ENCODE results near the gene HIF1AN.

The HIF1AN gene

DNA sequence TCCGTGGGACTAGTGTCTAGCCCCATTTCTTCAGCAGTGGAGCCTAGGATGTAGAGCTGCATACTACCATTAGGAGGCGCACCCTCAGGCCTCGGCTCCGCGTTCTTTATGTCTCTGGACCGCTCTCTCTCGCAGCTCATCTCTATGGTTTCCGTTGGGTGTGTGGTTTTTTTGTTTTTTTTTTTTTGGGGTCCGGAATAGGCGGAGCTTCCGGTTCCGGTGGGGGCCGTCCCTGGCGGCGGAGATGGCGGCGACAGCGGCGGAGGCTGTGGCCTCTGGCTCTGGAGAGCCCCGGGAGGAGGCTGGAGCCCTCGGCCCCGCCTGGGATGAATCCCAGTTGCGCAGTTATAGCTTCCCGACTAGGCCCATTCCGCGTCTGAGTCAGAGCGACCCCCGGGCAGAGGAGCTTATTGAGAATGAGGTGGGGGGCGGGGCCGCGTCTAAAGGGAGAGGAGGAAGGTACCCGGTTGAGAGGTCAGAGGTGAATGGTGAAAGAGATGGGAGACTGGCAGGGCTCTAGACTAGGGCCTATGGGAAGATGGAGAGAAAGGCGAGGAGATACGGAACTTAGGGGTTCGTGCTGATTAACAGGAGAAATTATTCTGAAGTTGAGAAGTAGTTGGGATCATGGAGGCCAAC is at the start of gene HIF1AN:
Gene HIF1AN (plus strand): TSS at position 229 of the 639 bp plus-strand sequence. CDS start 16 bp downstream, at position 245.
- DNase-seq = peak; percentile 85

GRCh38 chr10:100487529-100487928 is 48.2 kb upstream of the HIF1AN start:
- no peak for DNase-seq

- DNase-seq = no peak
Measured at GRCh38 chr10:100489396-100489795, 46.3 kb upstream of the HIF1AN start.

DNA sequence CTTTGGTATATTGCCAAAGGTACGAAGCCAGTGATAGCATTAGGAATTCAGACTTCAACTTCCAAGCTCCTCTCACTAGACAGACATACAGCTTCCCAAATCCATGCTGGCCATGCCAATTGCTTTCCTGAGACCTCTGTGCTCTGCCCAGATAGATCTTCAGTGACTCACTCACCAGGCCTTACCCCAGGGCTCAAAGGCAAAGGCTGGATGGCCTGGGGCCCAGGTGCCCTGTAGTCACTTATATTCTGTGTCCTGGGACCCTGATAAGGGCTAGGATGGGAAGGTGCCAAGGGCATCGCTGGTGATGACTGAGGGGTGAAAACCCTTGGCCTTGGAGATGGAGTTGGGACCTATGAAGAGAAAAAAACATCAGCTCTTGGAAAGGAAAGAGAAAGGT is 45.2 kb upstream of the HIF1AN start:
- DNase-seq = no peak

DNA sequence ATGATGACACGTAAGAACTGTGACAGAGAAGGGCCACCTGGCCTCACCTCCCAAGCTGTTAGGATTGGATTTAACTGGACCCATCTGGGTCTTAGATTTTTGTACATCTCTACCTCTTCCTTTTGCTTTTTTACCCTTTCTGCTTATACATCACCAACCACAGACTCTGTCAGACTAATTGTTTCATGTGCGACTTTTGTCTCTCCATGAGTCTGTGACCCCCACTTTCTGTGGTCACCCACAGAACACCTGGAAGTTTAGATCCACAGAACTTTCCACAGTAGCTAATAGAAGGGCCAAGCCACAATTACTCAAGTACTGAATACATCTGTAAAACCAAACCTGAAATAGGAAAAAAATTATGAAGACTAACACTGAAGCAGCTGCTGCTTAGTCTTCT is 39.2 kb upstream of the HIF1AN start:
- DNase-seq = no peak

GRCh38 chr10:100498059-100498458 is 37.7 kb upstream of the HIF1AN start:
- DNase-seq = no peak

DNA sequence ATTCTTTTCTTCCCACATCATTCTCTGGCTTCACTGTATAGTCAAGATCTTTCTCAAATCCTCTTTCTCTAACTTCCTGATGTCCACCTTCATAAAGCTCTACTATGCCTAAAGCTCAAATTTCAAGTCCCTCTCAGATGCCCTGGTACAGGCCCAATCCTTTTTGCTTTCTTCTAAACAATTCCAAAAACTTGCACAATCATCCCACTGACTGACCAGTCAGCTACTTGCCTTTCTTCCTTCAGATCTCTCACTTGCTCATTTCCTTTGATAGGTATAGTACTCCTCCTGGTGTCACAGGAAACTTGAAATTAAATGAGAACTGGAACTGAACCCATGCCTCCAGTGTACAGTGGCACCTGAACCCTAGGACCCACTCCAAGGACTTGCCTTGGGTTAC is 34.3 kb upstream of the HIF1AN start:
- no peak for DNase-seq

- no peak for DNase-seq
Measured at GRCh38 chr10:100502926-100503494, 32.7 kb upstream of the HIF1AN start.

DNA sequence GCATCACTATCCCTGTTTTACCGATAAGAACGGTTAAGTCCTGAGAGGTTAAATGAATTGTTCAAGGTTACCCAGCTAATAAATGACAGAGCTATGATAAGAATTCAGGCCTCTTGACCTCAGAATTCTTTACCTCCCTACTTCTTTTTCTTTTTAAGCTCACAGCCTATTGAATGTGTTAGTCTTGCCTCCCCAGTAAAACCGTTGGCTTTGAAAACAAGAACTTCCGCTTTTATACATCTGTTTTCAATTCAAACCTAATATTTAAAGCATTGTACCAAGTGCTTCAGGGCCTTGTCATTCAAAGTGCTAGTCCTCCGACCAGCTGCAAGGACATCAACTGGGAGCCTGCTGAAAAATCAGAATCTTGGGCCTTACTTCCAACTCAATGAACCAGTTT is 31.6 kb upstream of the HIF1AN start:
- no peak for DNase-seq

- no peak for DNase-seq
Measured at GRCh38 chr10:100505164-100505563, 30.6 kb upstream of the HIF1AN start.

DNA sequence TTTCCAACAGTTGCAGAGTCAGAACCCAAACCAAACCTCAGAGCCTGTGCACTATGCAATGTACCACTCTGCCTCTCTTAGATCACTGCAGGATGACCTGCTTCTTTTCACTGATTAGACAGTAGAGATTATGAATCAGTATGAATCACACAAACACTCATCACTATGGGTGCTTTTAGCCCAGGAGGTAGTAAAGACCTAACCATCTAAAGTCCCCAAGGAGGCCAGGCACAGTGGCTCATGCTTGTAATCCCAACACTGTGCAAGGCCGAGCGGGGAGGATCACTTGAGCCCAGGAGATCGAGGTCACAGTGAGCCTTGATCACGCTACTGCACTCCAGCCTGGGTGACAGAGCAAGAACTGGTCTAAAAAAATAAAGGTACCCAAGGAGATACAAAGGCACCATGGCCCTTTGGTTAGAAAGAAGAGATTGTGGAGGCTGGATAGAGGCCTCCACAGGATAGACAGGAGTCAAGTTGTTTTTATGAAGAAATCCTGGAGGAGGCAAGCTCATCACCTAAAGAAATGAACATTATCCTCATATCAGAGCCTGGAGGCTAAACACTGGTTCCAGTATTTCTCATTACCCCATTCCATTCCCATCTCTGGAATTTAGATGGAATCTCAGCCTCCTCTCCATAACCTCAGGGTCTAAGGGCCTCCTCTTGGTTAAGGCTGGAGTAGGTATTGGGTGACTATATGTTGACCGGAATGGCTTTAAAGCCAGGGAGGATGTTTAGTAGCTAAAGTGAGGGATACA is 29.0 kb upstream of the HIF1AN start:
- no peak for DNase-seq

DNA sequence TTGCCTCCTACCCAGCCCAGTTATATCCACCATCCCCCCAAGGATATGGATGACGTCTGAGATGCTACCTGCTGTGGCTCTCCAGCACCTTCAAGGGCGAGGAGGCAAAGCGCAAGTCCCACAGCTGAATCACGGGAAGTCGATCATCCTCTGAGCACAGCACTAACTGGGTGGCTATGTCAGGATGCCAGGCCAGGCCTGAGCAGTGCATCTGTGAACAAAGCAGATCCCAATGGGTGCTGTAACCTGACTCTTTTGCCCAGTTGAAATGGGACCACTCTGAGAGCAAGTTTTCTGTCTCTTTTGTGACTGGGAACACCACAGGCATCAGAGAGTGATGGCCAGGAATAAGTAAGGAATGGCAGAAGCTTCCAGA is 28.4 kb upstream of the HIF1AN start:
- no peak for DNase-seq

- no peak for DNase-seq
Measured at GRCh38 chr10:100508266-100508665, 27.5 kb upstream of the HIF1AN start.

GRCh38 chr10:100508691-100509150 is 27.0 kb upstream of the HIF1AN start:
- DNase-seq = peak; percentile 20

DNA sequence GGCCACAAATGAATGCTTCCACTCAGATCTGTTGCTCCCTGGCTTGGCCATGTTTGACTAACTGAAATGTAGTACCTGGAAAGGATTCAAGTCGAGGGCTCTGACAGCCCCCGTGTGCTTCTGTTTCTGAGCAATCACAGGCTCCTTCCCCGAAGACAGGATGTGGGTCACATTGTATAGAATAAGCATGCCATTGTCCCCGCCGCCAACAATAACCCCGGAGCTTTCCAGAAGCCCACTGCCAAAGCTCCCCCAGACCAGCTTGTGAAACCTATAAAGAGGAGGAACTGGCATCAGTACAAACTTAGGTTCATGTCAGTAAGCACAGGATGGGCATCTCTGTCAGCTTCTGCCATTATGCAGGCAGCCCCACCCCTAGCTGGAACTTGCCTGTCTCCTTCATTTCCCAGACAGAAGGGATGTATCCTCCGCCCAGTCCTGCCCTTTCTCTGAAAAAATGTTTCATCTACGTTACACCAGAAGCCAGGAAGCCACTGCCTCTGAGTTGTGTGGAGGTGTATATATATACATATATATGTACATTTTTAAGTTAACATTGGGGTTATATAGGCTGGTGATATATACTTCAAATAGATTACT is 26.4 kb upstream of the HIF1AN start:
- DNase-seq = no peak

GRCh38 chr10:100510533-100511308 is 25.0 kb upstream of the HIF1AN start:
- DNase-seq = no peak

- no peak for DNase-seq
Measured at GRCh38 chr10:100515612-100516011, 20.1 kb upstream of the HIF1AN start.

GRCh38 chr10:100516847-100517246 is 18.9 kb upstream of the HIF1AN start:
- DNase-seq = no peak

GRCh38 chr10:100518761-100519241 is 16.9 kb upstream of the HIF1AN start:
- DNase-seq = peak; percentile 36

GRCh38 chr10:100519311-100520051 is 16.3 kb upstream of the HIF1AN start, which contains the start of gene SEC31B:
TSS of gene SEC31B (minus strand) at chr10:100519861. CDS start at chr10:100516952, 2,909 bp downstream.
- DNase-seq = no peak

DNA sequence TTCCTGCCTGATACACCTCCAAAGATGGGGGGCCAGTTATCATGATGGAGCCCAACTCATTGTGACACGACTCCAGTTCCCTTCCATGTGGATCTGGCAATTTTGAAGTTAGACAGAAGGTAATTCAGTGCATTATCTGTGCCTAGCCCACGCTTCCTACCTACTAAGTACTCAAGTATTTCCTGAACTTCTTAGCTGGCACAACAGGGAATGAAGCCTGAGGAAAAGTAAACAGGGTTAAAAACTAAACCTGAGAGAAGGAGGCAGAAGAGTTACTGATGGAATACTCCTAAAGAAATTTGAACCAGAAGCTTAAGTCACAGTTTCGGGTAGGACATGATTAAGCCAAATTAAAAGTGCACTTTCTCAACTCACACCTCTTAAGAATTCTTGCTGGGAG is 14.9 kb upstream of the HIF1AN start:
- no peak for DNase-seq

All from NCI-H1105 treated with DMSO at 0.1 percent for 48 hours (cell line).